Pancreas (tissue), 10 donors: ENCODE measurements around the gene TMEM156. TPM values are rescaled to one million over a fixed set of nuclear protein-coding genes. Genes with fewer than 3 reads are reported as not detected.
"Not testable (repeated sequence)": the region's sequence is repeated elsewhere in the genome, so short reads cannot be mapped to it uniquely, and the experiment has no call there.

Source experiments
- ATAC-seq, 4 donors: fragments of 200-7000 bp; cut with Tn5 transposase; one replicate each; pipeline versions ENCODE4 v1.8.0 to v1.9.1; 2020; ENCODE audit warnings: mild to moderate bottlenecking in 4 of 4, moderate library complexity in 4 of 4
- DNase-seq, 6 donors: peaks; one replicate each; pipeline ENCODE4 v3.0.0-alpha.2; 2020
- FAIRE-seq: peaks from 2 replicates; lab custom pipeline; 2012; peaks lifted over from hg19 to GRCh38; lab: Jason Lieb, UNC
- H3K27ac ChIP-seq, 4 donors: fragments of 200-600 bp; sonication (generic); 1 replicate in 3 of 4; 2 replicates in 1 of 4; pipeline versions ENCODE4 v1.5.0 to v1.8.0; 2020
- H3K27me3 ChIP-seq, 4 donors: fragments of 200-600 bp; one replicate each; pipeline ENCODE4 v1.8.0; 2021
- H3K36me3 ChIP-seq, 3 donors: fragments of 200-600 bp; sonication (generic) in 1 of 3; one replicate each; pipeline versions ENCODE4 v1.5.0 to v1.8.0; 2020 to 2021
- H3K4me1 ChIP-seq, 3 donors: fragments of 200-600 bp; one replicate each; pipeline ENCODE4 v1.8.0; 2021
- H3K4me3 ChIP-seq, 4 donors: fragments of 200-600 bp; sonication (generic) in 2 of 4; one replicate each; pipeline versions ENCODE4 v1.5.0 to v1.8.0; 2020 to 2021
- H3K9me3 ChIP-seq, 4 donors: fragments of 200-600 bp; one replicate each; pipeline ENCODE4 v1.8.0; 2021
- WGBS, 2 donors: extraction: QIAGEN DNeasy Blood & Tissue Kit; methylation state at CpG; one replicate each; pipeline ENCODE4 v1.1.7; 2013; 5-methylcytosine and 5-hydroxymethylcytosine counted together
- intact Hi-C, 3 donors: fragments of 100-400 bp; cut with DNase I; formaldehyde crosslinking; loops; one replicate each; pipeline versions ENCODE4 v1.11.1 to v1.14.2; 2022
- polyA plus RNA-seq, 2 donors: library from polyadenylated mRNA; stranded (reverse); fragments of 200-250 nt; gene quantifications; one replicate each; pipeline ENCODE4 v1.2.3, GENCODE V29; 2013
- total RNA-seq, 6 donors: library from RNA; stranded (reverse); fragmentation: NEBNext Ultra II Directional in 4 of 6; extraction: Animal tissue kit (Norgen Biotek cat#: 25700) in 4 of 6; gene quantifications; one replicate each; pipeline versions ENCODE4 v1.2.1 to v1.2.4, GENCODE V29; 2021 to 2023
- TF ChIP-seq, protein P1 (sequence below), 4 donors: fragments of 200-600 bp; sonication (generic) in 3 of 4; IDR thresholded peaks; one replicate each; pipeline versions ENCODE4 v1.5.0 to v1.8.0; 2021; ENCODE audit warnings: antibody characterized with exemption in 4 of 4
- donor health status: healthy with polysubstance abuse.
- donor health status: DM: no; HTN: no; CAD: no; lungs with moderate emphysema.
- donor health status: DM: no; HTN: no; CAD: no.
- donor health status: control.
- donor health status: control.
- donor health status: Bipolar disorder and iron deficiency.
- donor health status: DM: yes; HTN: yes; CAD: no.
- donor health status: DM: no; HTN: no; CAD: no.
- donor health status: DM: no; HTN: no; CAD: no.
- donor health status: DM: yes; HTN: yes; CAD: no.

The TMEM156 gene
- total and polyA plus RNA-seq, 8 donors, result 0.08 to 1.8 (median 0.53) TPM

DNA sequence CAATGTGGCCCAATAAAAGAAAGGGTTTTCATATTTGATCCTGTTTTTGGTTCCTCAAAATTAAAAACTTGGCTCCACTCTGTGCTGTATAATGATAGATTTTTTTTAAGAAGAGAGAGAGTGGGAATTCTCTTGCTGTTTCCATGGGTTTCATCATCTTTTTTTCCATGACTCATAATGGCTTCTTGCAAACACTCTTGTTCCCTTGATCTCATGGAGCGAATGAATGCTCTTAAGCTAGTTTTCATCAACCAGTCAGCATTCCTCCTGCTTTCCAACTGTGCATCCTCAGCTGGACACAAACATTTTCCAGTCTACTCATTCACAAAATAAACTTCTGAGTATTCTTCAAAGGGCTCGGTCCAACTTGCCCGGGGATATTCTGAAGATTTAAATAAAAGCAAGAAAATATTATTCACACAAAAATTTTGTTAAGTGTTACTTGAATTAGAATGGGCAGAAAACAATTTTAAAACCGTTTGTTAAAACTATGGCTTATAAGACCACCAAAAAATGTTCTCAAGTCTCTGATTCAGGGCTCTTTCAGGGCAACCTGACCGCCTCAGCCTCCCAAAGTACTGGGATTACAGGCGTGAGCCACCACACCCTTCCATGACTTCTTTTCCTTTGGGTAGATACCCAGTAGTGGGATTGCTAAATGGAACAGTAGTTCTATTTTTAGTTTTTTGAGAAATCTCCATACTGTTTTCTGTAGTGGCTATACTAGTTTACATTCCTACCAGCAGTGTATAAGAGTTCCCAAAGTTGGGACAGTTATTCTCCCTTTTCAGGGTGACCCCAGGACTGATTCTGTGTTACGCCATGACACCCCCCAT is 64.7 kb downstream of the TMEM156 start:
- Histone ChIP-seq H3K27ac (peak overlapping the region in 1 of 4 donors; percentile 12), H3K36me3 (no peaks in the 10 kb centered on the region), H3K4me3 (no peak overlapping the region), H3K27me3 (no peaks in the 10 kb centered on the region), H3K9me3 (no peaks in the 10 kb centered on the region), H3K4me1 (no peaks in the 10 kb centered on the region)
- FAIRE-seq (no peak), DNase-seq (no peak), ATAC-seq (peak in 3 of 4 donors; percentile 22 to 66 (median 61))
- TF ChIP-seq, protein P1, sequence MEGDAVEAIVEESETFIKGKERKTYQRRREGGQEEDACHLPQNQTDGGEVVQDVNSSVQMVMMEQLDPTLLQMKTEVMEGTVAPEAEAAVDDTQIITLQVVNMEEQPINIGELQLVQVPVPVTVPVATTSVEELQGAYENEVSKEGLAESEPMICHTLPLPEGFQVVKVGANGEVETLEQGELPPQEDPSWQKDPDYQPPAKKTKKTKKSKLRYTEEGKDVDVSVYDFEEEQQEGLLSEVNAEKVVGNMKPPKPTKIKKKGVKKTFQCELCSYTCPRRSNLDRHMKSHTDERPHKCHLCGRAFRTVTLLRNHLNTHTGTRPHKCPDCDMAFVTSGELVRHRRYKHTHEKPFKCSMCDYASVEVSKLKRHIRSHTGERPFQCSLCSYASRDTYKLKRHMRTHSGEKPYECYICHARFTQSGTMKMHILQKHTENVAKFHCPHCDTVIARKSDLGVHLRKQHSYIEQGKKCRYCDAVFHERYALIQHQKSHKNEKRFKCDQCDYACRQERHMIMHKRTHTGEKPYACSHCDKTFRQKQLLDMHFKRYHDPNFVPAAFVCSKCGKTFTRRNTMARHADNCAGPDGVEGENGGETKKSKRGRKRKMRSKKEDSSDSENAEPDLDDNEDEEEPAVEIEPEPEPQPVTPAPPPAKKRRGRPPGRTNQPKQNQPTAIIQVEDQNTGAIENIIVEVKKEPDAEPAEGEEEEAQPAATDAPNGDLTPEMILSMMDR (IDR thresholded peaks at IDR 0.05), result no peak
- 87% methylated on average over 7 of the region's 7 CpGs for WGBS, 2 donors
- intact Hi-C loops, result no loop called here

DNA sequence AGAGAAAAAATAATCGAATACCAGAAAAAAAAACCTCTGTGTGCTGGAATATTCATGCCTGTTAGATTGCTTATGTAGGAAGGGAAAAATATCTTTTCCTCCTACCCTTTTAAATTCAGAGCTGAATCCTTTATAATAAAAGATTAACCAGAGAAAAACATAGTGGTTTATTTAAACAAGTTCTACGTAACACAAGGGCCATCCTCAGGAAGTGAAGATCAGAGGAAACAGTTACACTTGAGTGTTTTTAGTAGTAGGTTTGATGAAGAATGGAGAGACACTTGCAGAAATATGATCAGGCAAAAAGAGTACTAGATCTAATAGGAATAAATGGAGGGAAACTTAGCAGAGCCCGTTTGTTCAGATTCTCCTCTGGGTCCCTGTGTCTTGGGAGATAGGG is 66.3 kb downstream of the TMEM156 start:
- Histone ChIP-seq H3K4me3 (no peak overlapping the region), H3K4me1 (no peaks in the 10 kb centered on the region), H3K27ac (no peak overlapping the region), H3K36me3 (no peaks in the 10 kb centered on the region), H3K9me3 (no peaks in the 10 kb centered on the region), H3K27me3 (no peaks in the 10 kb centered on the region)
- TF ChIP-seq, protein P1 (IDR thresholded peaks at IDR 0.05), result no peak
- ATAC-seq (no peak), FAIRE-seq (no peak), DNase-seq (no peak)
- intact Hi-C loops, result no loop called here
- 64% methylated on average over 3 of the region's 3 CpGs for WGBS, 2 donors

DNA sequence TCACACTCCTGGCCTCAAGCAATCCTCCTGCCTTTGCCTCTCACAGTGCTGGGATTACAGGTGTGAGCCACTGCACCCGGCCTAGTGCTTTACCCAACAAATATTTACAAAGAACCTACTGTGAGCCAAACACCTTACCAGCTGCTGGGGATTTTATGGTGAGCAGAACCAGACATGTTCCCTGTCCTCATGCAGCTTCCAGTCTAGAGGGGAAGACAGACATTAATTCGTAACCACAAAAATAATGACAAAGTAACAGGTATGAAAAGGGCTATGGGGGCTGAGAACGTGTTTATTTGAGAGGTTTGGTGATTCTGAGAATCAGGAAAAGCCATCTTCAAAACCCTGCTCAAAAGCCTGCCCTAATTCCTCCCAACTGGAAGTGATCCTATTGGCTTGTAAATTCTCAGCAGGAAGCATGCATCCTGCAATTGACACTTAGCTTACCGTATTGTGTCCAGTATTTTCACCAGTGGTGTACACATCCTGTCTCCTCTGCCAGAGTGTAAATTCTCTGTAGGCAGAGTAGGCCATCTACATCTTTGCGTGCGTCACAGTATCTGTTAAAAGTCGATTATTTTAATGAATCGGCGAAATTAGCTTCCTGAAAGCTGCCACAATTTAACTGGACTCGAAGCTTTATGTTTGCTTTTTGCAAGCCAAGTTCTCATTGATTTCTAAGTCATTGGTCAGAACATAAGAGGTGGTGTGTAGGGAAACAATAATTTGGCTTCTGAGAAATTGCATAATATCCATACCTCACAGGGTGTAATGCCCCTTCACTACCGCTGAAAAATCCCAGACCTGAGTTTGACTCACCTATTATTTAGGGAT is 67.0 kb downstream of the TMEM156 start:
- Histone ChIP-seq H3K4me1 (no peaks in the 10 kb centered on the region), H3K36me3 (no peaks in the 10 kb centered on the region), H3K4me3 (no peak overlapping the region), H3K9me3 (no peaks in the 10 kb centered on the region), H3K27me3 (no peaks in the 10 kb centered on the region), H3K27ac (no peak overlapping the region)
- FAIRE-seq (no peak), DNase-seq (no peak), ATAC-seq (peak in 2 of 4 donors; percentile 40 to 61)
- TF ChIP-seq, protein P1 (IDR thresholded peaks at IDR 0.05), result no peak
- WGBS, 2 donors, result 67 to 68% methylated on average over 11 of the region's 11 CpGs
- intact Hi-C loops, result no loop called here

DNA sequence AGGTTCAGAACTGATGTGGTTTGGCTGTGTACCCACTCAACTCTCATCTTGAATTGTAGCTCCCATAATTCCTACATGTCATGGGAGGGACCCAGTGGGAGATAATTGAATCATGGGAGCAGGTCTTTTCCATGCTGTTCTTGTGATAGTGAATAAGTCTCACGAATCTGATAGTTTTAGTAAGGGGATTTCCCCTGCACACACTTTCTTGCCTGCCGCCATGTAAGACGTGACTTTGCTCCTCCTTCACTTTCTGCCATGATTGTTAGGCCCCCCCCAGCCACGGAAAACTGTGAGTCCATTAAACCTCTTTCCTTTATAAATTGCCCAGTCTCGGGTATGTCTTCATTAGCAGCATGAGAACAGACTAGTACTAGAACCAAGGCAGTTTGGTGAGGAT is 73.0 kb downstream of the TMEM156 start:
- ATAC-seq, FAIRE-seq, H3K4me3 ChIP-seq, DNase-seq, H3K9me3 ChIP-seq, H3K27ac ChIP-seq, H3K36me3 ChIP-seq, H3K4me1 ChIP-seq, intact Hi-C loops, H3K27me3 ChIP-seq: not testable (repeated sequence)
- WGBS, 2 donors, result 73 to 78% methylated on average over 5 of the region's 5 CpGs

DNA sequence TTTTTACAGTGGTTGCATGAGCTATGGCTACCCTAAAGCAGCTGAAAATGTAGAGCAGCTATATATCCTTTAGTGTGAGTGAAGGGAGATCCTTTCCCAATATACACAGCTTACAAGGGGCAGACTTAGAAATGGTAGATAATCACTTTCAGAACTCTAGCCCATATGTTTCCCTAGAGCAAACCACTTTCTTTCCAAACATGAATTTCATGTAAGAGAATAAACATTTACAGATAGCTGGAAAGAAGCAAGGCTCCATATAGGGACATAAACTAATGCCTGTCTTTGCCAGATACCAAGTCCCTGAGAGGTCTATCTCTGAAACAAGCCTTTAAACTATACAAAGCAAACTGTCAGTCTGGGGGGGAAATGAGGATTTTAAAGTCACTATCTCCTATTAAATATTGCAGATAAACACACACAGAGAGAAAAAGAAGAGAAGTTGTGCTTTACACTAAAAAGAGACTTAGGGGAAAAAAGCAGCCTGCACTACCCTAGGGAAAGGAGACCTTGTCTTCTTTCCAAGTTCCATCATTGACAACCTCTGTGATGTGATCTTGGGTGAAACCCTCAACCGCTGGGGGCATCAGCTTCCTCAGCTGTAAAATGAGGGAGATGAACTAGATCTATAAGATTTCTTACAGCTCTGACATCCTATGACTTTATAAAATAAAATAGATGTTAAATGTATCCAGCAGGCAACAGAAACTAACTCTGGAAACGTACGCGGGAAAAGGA is 73.6 kb downstream of the TMEM156 start:
- intact Hi-C loops, result no loop called here
- H3K27me3 ChIP-seq, result no peaks in the 10 kb centered on the region
- H3K4me3 ChIP-seq, result no peak overlapping the region
- no peak for ATAC-seq
- H3K36me3 ChIP-seq, result no peaks in the 10 kb centered on the region
- H3K9me3 ChIP-seq, result no peaks in the 10 kb centered on the region
- TF ChIP-seq, protein P1 (IDR thresholded peaks at IDR 0.05), result no peak
- no peak for DNase-seq
- no peak overlapping the region for H3K27ac ChIP-seq
- H3K4me1 ChIP-seq, result no peaks in the 10 kb centered on the region
- no peak for FAIRE-seq
- WGBS, 2 donors, result 92 to 95% methylated on average over 4 of the region's 4 CpGs
